A549 (cell line): ENCODE data around the gene RAB11FIP4. TPM values are rescaled to one million over a fixed set of nuclear protein-coding genes. Genes with fewer than 3 reads are reported as not detected.

ENCODE experiments used
- ATAC-seq, 2 experiments: fragments of 200-7000 bp in 1 of 2; fragments of >200 bp in 1 of 2; cut with Nextera tagmentation in 1 of 2; cut with Tn5 transposase in 1 of 2; 3 replicates each; pipeline versions ENCODE4 v1.8.0 to v1.9.1; 2018 to 2020; ENCODE audit warnings: mild to moderate bottlenecking in 1 of 2, moderate library complexity in 1 of 2
- CTCF ChIA-PET: fragments of 300-600 bp; sonication (Branson Sonifier 250); formaldehyde crosslinking; extraction: SDS; loops from one replicate; lab custom pipeline; 2021; ENCODE audit warnings: antibody characterized with exemption, inconsistent platforms; lab: Yijun Ruan, JAX
- POLR2A ChIA-PET: fragments of 350-600 bp; formaldehyde crosslinking; extraction: SDS; loops from one replicate; lab custom pipeline; 2021; ENCODE audit warnings: antibody characterized with exemption, inconsistent platforms; lab: Yijun Ruan, JAX
- DNase-seq, 2 experiments: peaks; one replicate each; pipeline versions ENCODE4 v3.0.0 to v3.0.0-alpha.2; 2011 to 2016; ENCODE audit warnings: low read depth in 1 of 2, low spot score in 1 of 2
- FAIRE-seq: peaks from 2 replicates; lab custom pipeline; 2011; peaks lifted over from hg19 to GRCh38; lab: Jason Lieb, UNC
- H3K27ac ChIP-seq, 2 experiments: fragments of >200 bp; sonication (Bioruptor Twin); formaldehyde crosslinking; 3 replicates each; pipeline ENCODE4 v1.5.1; 2016 to 2017
- H3K4me1 ChIP-seq: fragments of >200 bp; sonication (Bioruptor Twin); formaldehyde crosslinking; 3 replicates; pipeline ENCODE4 v1.6.1; 2016
- H3K4me2 ChIP-seq: fragments of >200 bp; sonication (Bioruptor Twin); formaldehyde crosslinking; 3 replicates; pipeline ENCODE4 v1.6.1; 2016
- H3K4me3 ChIP-seq: fragments of >200 bp; sonication (Bioruptor Twin); formaldehyde crosslinking; 3 replicates; pipeline ENCODE4 v1.5.1; 2016
- H3K9me3 ChIP-seq: fragments of >200 bp; sonication (Bioruptor Twin); formaldehyde crosslinking; 3 replicates; pipeline ENCODE4 v1.6.1; 2016
- BHLHE40 ChIP-seq: IDR thresholded peaks from 2 replicates; pipeline ENCODE4 v1.6.1; 2012; ENCODE audit warnings: low read depth, low read length, inconsistent platforms
- CBX2 ChIP-seq: fragments of 200-600 bp; sonication (generic); IDR thresholded peaks from 2 replicates; pipeline ENCODE4 v1.6.1; 2016; ENCODE audit warnings: low read depth, mild to moderate bottlenecking, borderline replicate concordance
- CHD4 ChIP-seq: fragments of 200-600 bp; sonication (generic); IDR thresholded peaks from 2 replicates; pipeline ENCODE4 v1.6.1; 2016; ENCODE audit warnings: antibody characterized with exemption, mild to moderate bottlenecking, borderline replicate concordance
- EHF ChIP-seq: fragments of 250-450 bp; sonication (Bioruptor Pico); IDR thresholded peaks from 2 replicates; pipeline ENCODE4 v1.5.0; 2020; ENCODE audit warnings: mild to moderate bottlenecking
- EHMT2 ChIP-seq: fragments of 200-600 bp; sonication (generic); IDR thresholded peaks from 2 replicates; pipeline ENCODE4 v1.6.1; 2016; ENCODE audit warnings: antibody characterized with exemption, low read depth, mild to moderate bottlenecking, moderate library complexity
- EP300 ChIP-seq, 2 experiments: fragments of >200 bp; sonication (Bioruptor Twin); formaldehyde crosslinking; IDR thresholded peaks; 2 replicates in 1 of 2; 3 replicates in 1 of 2; pipeline ENCODE4 v1.6.1; 2016 to 2017
- ESRRA ChIP-seq: fragments of 150-350 bp; IDR thresholded peaks from 2 replicates; pipeline ENCODE4 v1.6.1; 2014; ENCODE audit warnings: mild to moderate bottlenecking, low read length, borderline replicate concordance
- HDAC2 ChIP-seq: fragments of 200-600 bp; sonication (generic); IDR thresholded peaks from 2 replicates; pipeline ENCODE4 v1.6.1; 2016
- HEYL ChIP-seq: fragments of 250-450 bp; sonication (Bioruptor Pico); IDR thresholded peaks from 2 replicates; pipeline ENCODE4 v1.8.0; 2021; ENCODE audit warnings: mild to moderate bottlenecking, moderate library complexity
- HOXA7 ChIP-seq: fragments of 250-450 bp; sonication (Bioruptor Pico); IDR thresholded peaks from 2 replicates; pipeline ENCODE4 v1.5.0; 2020; ENCODE audit warnings: mild to moderate bottlenecking, moderate library complexity
- JUN ChIP-seq, 2 experiments: fragments of >200 bp; sonication (Bioruptor Twin); formaldehyde crosslinking; IDR thresholded peaks; 2 replicates in 1 of 2; 3 replicates in 1 of 2; pipeline ENCODE4 v1.6.1; 2016 to 2017
- KDM1A ChIP-seq: fragments of 200-600 bp; sonication (generic); IDR thresholded peaks from 2 replicates; pipeline ENCODE4 v1.6.1; 2016; ENCODE audit warnings: low read depth, mild to moderate bottlenecking
- KDM5A ChIP-seq: fragments of 200-600 bp; sonication (generic); IDR thresholded peaks from 2 replicates; pipeline ENCODE4 v1.6.1; 2016; ENCODE audit warnings: antibody characterized with exemption, mild to moderate bottlenecking
- NPAS2 ChIP-seq: fragments of 250-450 bp; sonication (Bioruptor Pico); IDR thresholded peaks from 2 replicates; pipeline ENCODE4 v1.8.0; 2022; ENCODE audit warnings: mild to moderate bottlenecking, moderate library complexity, borderline replicate concordance
- NR3C1 ChIP-seq: fragments of >200 bp; sonication (Bioruptor Twin); formaldehyde crosslinking; IDR thresholded peaks from 3 replicates; pipeline ENCODE4 v1.6.1; 2017
- PHF8 ChIP-seq: fragments of 200-600 bp; sonication (generic); IDR thresholded peaks from 2 replicates; pipeline ENCODE4 v1.6.1; 2016; ENCODE audit warnings: low read depth, mild to moderate bottlenecking, antibody characterized with exemption, moderate library complexity, borderline replicate concordance
- POLR2A ChIP-seq: IDR thresholded peaks from 2 replicates; pipeline ENCODE4 v1.6.1; 2012; ENCODE audit warnings: mild to moderate bottlenecking, low read length
- POLR2AphosphoS2 ChIP-seq: conservative IDR thresholded peaks from 2 replicates; pipeline ENCODE4 v1.6.1; 2012; ENCODE audit warnings: low read length, improper control_type of control experiment, inconsistent platforms
- RAD21 ChIP-seq, 2 experiments: fragments of >200 bp in 1 of 2; sonication (Bioruptor Twin) in 1 of 2; formaldehyde crosslinking in 1 of 2; IDR thresholded peaks in 1 of 2; conservative IDR thresholded peaks in 1 of 2; 2 replicates in 1 of 2; 3 replicates in 1 of 2; pipeline ENCODE4 v1.6.1; 2012 to 2018; ENCODE audit warnings: inconsistent platforms in 1 of 2
- RARB ChIP-seq: fragments of 250-450 bp; sonication (Bioruptor Pico); IDR thresholded peaks from 2 replicates; pipeline ENCODE4 v1.8.0; 2021; ENCODE audit warnings: mild to moderate bottlenecking, moderate library complexity
- RCOR1 ChIP-seq: fragments of 150-350 bp; IDR thresholded peaks from 2 replicates; pipeline ENCODE4 v1.6.1; 2014; ENCODE audit warnings: antibody characterized with exemption, low read length, low read depth
- SMC3 ChIP-seq: fragments of >200 bp; sonication (Bioruptor Twin); formaldehyde crosslinking; IDR thresholded peaks from 3 replicates; pipeline ENCODE4 v1.6.1; 2018; ENCODE audit warnings: inconsistent platforms
- TP53 ChIP-seq: fragments of 250-450 bp; sonication (Bioruptor Pico); IDR thresholded peaks from 2 replicates; pipeline ENCODE4 v1.5.0; 2021; ENCODE audit warnings: mild to moderate bottlenecking, moderate library complexity
- ZC3H11A ChIP-seq: fragments of 450-650 bp; IDR thresholded peaks from 2 replicates; pipeline ENCODE4 v1.6.1; 2014; ENCODE audit warnings: antibody characterized with exemption, mild to moderate bottlenecking
- ZNF302 ChIP-seq: fragments of 250-450 bp; sonication (Bioruptor Pico); IDR thresholded peaks from 2 replicates; pipeline ENCODE4 v1.9.0; 2021; ENCODE audit warnings: inconsistent platforms, mild to moderate bottlenecking, moderate library complexity
- WGBS: methylation state at CpG from one replicate; pipeline ENCODE4 v1.1.6; 2017; ENCODE audit errors: missing lambda C conversion rate; 5-methylcytosine and 5-hydroxymethylcytosine counted together
- polyA plus RNA-seq, 4 experiments: library from polyadenylated mRNA; depleted of rRNA in 3 of 4; stranded (reverse); fragments of >200 nt; fragmentation: RNase III in 1 of 4; extraction: RNeasy Plus Mini Kit Qiagen cat#74134 plus additional on column Dnase treatment in 1 of 4; gene quantifications; 2 replicates in 3 of 4; 3 replicates in 1 of 4; pipeline ENCODE4 v1.2.3, GENCODE V29; 2011 to 2017
- TF ChIP-seq, protein P1 (sequence below): fragments of >200 bp; sonication (Bioruptor Twin); formaldehyde crosslinking; IDR thresholded peaks from 2 replicates; pipeline ENCODE4 v1.6.1; 2016
- TF ChIP-seq, protein P2 (sequence below): fragments of >200 bp; sonication (Bioruptor Twin); formaldehyde crosslinking; IDR thresholded peaks from 3 replicates; pipeline ENCODE4 v1.5.1; 2016

Gene RAB11FIP4
- polyA plus RNA-seq, 2 of the 4 experiments (the other 2 are of a cell fraction) = 1.9 to 3.5 TPM

DNA sequence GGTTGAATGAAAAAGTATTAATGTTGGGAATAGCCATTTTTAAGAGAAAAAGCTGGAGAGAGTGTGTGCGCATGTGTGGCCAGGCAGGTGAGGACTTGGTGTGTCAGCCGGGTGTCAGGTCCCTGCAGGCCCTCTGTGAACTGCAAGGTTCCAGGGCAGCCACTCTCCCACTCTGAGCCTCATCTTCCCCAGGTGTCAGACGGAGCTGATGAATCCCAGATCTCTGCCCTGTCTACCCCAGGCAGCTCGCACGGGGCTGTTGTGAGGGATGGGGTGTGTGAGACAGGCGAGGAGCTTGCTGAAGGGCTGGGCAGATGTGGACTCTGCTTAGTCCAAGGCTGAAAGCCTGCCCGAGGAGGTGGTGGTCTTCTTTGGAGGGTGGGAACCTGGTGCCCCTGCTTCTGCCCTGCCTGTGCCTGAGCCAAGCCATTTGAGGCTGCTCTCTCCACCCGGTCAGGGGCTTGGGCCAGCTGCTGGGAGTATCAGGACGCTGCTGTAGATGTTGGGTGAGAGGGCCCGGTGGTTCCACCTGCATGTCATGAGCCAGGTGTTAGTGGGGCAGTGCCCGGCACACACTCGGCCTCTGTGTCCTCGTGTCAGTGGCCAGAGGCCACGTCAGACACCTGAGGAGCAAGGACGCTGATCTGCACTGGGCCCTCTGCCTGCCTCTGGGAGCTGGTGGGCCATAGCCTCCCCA is 122.4 kb downstream of the RAB11FIP4 start:
- FAIRE-seq = no peak
- TF ChIP-seq ESRRA = no peak
- TF ChIP-seq KDM5A = no peak
- ChIA-PET POLR2A (no interaction called here), CTCF (interaction anchor here (0.9 to 11.1 kb wide), 6 partner anchors 10 to 329 kb away, joined by 3 to 172 read pairs (median 4); no protein-coding TSS in a partner anchor)
- no peak overlapping the region for H3K27ac ChIP-seq
- 64% methylated on average over 15 of the region's 15 CpGs for whole genome bisulfite sequencing
- ATAC-seq = no peak
- H3K4me1 ChIP-seq = no peaks in the 10 kb centered on the region
- no peak overlapping the region for H3K4me2 ChIP-seq
- no peak overlapping the region for H3K4me3 ChIP-seq
- H3K9me3 ChIP-seq = no peaks in the 10 kb centered on the region
- no peak for DNase-seq

DNA sequence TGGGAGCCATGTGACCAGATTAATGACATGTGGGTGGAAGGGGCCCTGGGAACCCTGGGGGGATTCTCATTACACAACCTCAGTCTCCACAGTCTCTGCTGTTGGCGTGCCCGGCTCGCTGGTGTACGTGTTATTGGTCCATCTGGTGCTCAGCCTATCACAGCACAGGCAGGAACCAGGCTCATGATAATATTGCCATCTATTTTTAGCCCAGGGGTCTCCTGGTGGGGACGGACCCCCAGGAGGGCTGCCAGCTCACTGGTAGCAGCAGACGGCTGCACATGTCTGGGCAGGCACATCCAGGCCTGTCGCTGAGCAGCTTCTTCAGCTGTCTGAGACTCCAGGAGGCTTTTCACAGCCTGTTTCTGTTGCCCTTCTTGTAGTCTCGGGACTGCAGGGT is 123.8 kb downstream of the RAB11FIP4 start:
- Histone ChIP-seq H3K9me3 (no peaks in the 10 kb centered on the region), H3K4me2 (no peak overlapping the region), H3K4me3 (no peak overlapping the region), H3K4me1 (no peaks in the 10 kb centered on the region), H3K27ac (no peak overlapping the region)
- 72% methylated on average over 8 of the region's 8 CpGs for WGBS
- POLR2A ChIA-PET = no interaction called here
- DNase-seq = no peak
- no peak for FAIRE-seq
- CTCF ChIA-PET = interaction anchor here (0.8 to 11.1 kb wide), 8 partner anchors 9 to 327 kb away, joined by 3 to 172 read pairs (median 4); no protein-coding TSS in a partner anchor
- no peak for TF ChIP-seq KDM1A
- no peak for TF ChIP-seq BHLHE40
- no peak for TF ChIP-seq ZC3H11A
- TF ChIP-seq EP300 (IDR thresholded peaks at IDR 0.05) = no peak
- no peak for TF ChIP-seq HEYL
- no peak for TF ChIP-seq RCOR1
- TF ChIP-seq JUN (IDR thresholded peaks at IDR 0.05) = no peak
- no peak for TF ChIP-seq CHD4
- TF ChIP-seq HOXA7 (CRISPR knock-in tag) = no peak
- no peak for TF ChIP-seq ZNF302 (CRISPR knock-in tag)
- TF ChIP-seq, protein P1, sequence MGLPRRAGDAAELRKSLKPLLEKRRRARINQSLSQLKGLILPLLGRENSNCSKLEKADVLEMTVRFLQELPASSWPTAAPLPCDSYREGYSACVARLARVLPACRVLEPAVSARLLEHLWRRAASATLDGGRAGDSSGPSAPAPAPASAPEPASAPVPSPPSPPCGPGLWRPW = no peak
- TF ChIP-seq NR3C1 = no peak
- TF ChIP-seq TP53 = no peak
- no peak for TF ChIP-seq POLR2A
- TF ChIP-seq SMC3 = no peak
- no peak for TF ChIP-seq EHMT2
- no peak for ATAC-seq

DNA sequence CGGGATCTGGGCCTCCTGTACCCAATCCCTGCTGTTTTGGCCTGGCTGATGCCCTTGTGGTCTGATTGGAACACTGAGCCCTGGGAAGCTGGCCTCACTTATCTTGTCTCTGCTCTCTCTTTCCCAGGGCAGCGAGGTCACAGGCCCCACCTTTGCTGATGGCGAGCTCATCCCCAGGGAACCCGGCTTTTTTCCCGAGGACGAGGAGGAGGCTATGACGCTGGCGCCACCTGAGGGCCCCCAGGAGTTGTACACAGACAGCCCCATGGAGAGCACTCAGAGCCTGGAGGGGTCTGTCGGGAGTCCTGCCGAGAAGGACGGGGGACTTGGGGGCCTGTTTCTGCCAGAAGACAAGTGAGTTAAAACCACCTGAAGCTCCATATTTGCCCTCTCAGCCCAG is 126.0 kb downstream of the RAB11FIP4 start:
- 39% methylated on average over 11 of the region's 11 CpGs for WGBS
- no peak for TF ChIP-seq CBX2
- TF ChIP-seq, protein P2, sequence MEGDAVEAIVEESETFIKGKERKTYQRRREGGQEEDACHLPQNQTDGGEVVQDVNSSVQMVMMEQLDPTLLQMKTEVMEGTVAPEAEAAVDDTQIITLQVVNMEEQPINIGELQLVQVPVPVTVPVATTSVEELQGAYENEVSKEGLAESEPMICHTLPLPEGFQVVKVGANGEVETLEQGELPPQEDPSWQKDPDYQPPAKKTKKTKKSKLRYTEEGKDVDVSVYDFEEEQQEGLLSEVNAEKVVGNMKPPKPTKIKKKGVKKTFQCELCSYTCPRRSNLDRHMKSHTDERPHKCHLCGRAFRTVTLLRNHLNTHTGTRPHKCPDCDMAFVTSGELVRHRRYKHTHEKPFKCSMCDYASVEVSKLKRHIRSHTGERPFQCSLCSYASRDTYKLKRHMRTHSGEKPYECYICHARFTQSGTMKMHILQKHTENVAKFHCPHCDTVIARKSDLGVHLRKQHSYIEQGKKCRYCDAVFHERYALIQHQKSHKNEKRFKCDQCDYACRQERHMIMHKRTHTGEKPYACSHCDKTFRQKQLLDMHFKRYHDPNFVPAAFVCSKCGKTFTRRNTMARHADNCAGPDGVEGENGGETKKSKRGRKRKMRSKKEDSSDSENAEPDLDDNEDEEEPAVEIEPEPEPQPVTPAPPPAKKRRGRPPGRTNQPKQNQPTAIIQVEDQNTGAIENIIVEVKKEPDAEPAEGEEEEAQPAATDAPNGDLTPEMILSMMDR = peak; percentile 35; the same call in 2 of the 3 replicates
- no peak for TF ChIP-seq EHMT2
- no peak for TF ChIP-seq POLR2AphosphoS2
- no peak for TF ChIP-seq RARB (CRISPR knock-in tag)
- TF ChIP-seq JUN (IDR thresholded peaks at IDR 0.05) = no peak
- TF ChIP-seq SMC3 = peak; percentile 20; the same call in 1 of the 3 replicates
- no peak for TF ChIP-seq ZNF302 (CRISPR knock-in tag)
- TF ChIP-seq RCOR1 = no peak
- peak; percentile 57 to 69 for TF ChIP-seq RAD21 (conservative IDR thresholded peaks at IDR 0.05 in 1 of 2, IDR thresholded peaks at IDR 0.05 in 1 of 2)
- TF ChIP-seq NPAS2 (CRISPR knock-in tag) = no peak
- TF ChIP-seq PHF8 = no peak
- TF ChIP-seq EHF = no peak
- TF ChIP-seq HDAC2 = no peak
- ChIA-PET POLR2A (no interaction called here), CTCF (interaction anchor here (0.6 to 11.1 kb wide), 29 partner anchors 9 to 1152 kb away, joined by 3 to 94 read pairs (median 3); no protein-coding TSS in a partner anchor)
- Histone ChIP-seq H3K4me3 (no peak overlapping the region), H3K9me3 (no peaks in the 10 kb centered on the region), H3K4me1 (no peaks in the 10 kb centered on the region), H3K27ac (no peak overlapping the region), H3K4me2 (peak overlapping the region; percentile 13; the same call in 1 of the 3 replicates)
- peak in 1 of 2 experiments; percentile 34 for DNase-seq
- ATAC-seq = peak; percentile 51 to 78; a peak in 4 of 6 replicates
- FAIRE-seq = no peak
